Measurements from ENCODE around the gene GSTK1. TPM values are rescaled to one million over a fixed set of nuclear protein-coding genes. Genes with fewer than 3 reads are reported as not detected.

GSTK1 gene
- total RNA-seq, 2 donors from 2014 or later: 61.1 to 75.0 TPM

- no peak for DNase-seq
- Histone ChIP-seq H3K4me3 (ENCODE audit: low read length) (no peak overlapping the region), H3K36me3 (ENCODE audit: control insufficient read depth, insufficient read depth, low read length) (peaks cover 24% of the 10 kb centered on the region), H3K27me3 (ENCODE audit: control insufficient read depth, insufficient read depth, low read length, poor library complexity, severe bottlenecking) (no peaks in the 10 kb centered on the region), H3K9ac (ENCODE audit: extremely low read depth, low read length, poor library complexity, severe bottlenecking) (no peak overlapping the region), H3K4me1 (ENCODE audit: control insufficient read depth, insufficient read depth, low read length) (no peaks in the 10 kb centered on the region), H3K27ac (ENCODE audit: low read depth, low read length) (no peak overlapping the region), H3K9me3 (ENCODE audit: control insufficient read depth, low read length) (peaks cover 7% of the 10 kb centered on the region)
- Mint-ChIP-seq H3K4me1 (peaks cover 5% of the 10 kb centered on the region), H3K9me3 (peaks cover 2% of the 10 kb centered on the region), H3K4me3 (no peak overlapping the region), H3K36me3 (ENCODE audit: low read depth) (peaks cover 22% of the 10 kb centered on the region), H3K27ac (no peak overlapping the region), H3K27me3 (ENCODE audit: insufficient read depth) (peaks cover 5% of the 10 kb centered on the region)
- 87 to 95% methylated on average over 5 to 15 of the region's 15 CpGs for WGBS, 2 experiments (ENCODE audit: insufficient coverage in 1 of 2, insufficient read length in 1 of 2)
- TF ChIP-seq CTCF (conservative IDR thresholded peaks at IDR 0.05): no peak
Observed at GRCh38 chr7:143265017-143265693, 1.9 kb downstream of the GSTK1 start.

GRCh38 chr7:143269251-143269650 is 6.0 kb downstream of the GSTK1 start:
- Mint-ChIP-seq H3K27ac (no peak overlapping the region), H3K9me3 (peaks cover 2% of the 10 kb centered on the region), H3K4me1 (no peaks in the 10 kb centered on the region), H3K36me3 (ENCODE audit: low read depth) (peaks cover 22% of the 10 kb centered on the region), H3K27me3 (ENCODE audit: insufficient read depth) (peaks cover 4% of the 10 kb centered on the region), H3K4me3 (no peak overlapping the region)
- no peak for TF ChIP-seq CTCF (conservative IDR thresholded peaks at IDR 0.05)
- Histone ChIP-seq H3K4me3 (ENCODE audit: low read length) (no peak overlapping the region), H3K27me3 (ENCODE audit: control insufficient read depth, insufficient read depth, low read length, poor library complexity, severe bottlenecking) (no peaks in the 10 kb centered on the region), H3K9me3 (ENCODE audit: control insufficient read depth, low read length) (no peaks in the 10 kb centered on the region), H3K9ac (ENCODE audit: extremely low read depth, low read length, poor library complexity, severe bottlenecking) (no peak overlapping the region), H3K4me1 (ENCODE audit: control insufficient read depth, insufficient read depth, low read length) (no peaks in the 10 kb centered on the region), H3K27ac (ENCODE audit: low read depth, low read length) (no peak overlapping the region), H3K36me3 (ENCODE audit: control insufficient read depth, insufficient read depth, low read length) (peaks cover 24% of the 10 kb centered on the region)
- no peak for DNase-seq
- WGBS, 2 experiments (ENCODE audit: insufficient coverage in 1 of 2, insufficient read length in 1 of 2): 86 to 93% methylated on average over 1 to 5 of the region's 5 CpGs

GRCh38 chr7:143271240-143271639 is 8.0 kb downstream of the GSTK1 start:
- H3K4me3 Mint-ChIP-seq: no peak overlapping the region
- H3K27me3 Mint-ChIP-seq (ENCODE audit: insufficient read depth): peaks cover 4% of the 10 kb centered on the region
- peaks cover 16% of the 10 kb centered on the region for H3K36me3 Mint-ChIP-seq (ENCODE audit: low read depth)
- no peak overlapping the region for H3K4me3 ChIP-seq (ENCODE audit: low read length)
- no peak overlapping the region for H3K27ac ChIP-seq (ENCODE audit: low read depth, low read length)
- no peaks in the 10 kb centered on the region for H3K4me1 Mint-ChIP-seq
- no peak for DNase-seq
- H3K9ac ChIP-seq (ENCODE audit: extremely low read depth, low read length, poor library complexity, severe bottlenecking): no peak overlapping the region
- H3K9me3 ChIP-seq (ENCODE audit: control insufficient read depth, low read length): no peaks in the 10 kb centered on the region
- WGBS, 2 experiments (ENCODE audit: insufficient coverage in 1 of 2, insufficient read length in 1 of 2): 100% methylated on average over 1 of the region's 1 CpG; no CpG with 5 or more reads in 1 of the 2 experiments
- no peaks in the 10 kb centered on the region for H3K4me1 ChIP-seq (ENCODE audit: control insufficient read depth, insufficient read depth, low read length)
- no peak for TF ChIP-seq CTCF (conservative IDR thresholded peaks at IDR 0.05)
- H3K36me3 ChIP-seq (ENCODE audit: control insufficient read depth, insufficient read depth, low read length): peaks cover 21% of the 10 kb centered on the region
- H3K27me3 ChIP-seq (ENCODE audit: control insufficient read depth, insufficient read depth, low read length, poor library complexity, severe bottlenecking): no peaks in the 10 kb centered on the region
- H3K9me3 Mint-ChIP-seq: peaks cover 2% of the 10 kb centered on the region
- no peak overlapping the region for H3K27ac Mint-ChIP-seq

Measured in endodermal cell (in vitro differentiated cells).